ENCODE data around the gene CORO2A. TPM values are rescaled to one million over a fixed set of nuclear protein-coding genes. Genes with fewer than 3 reads are reported as not detected.

Gene CORO2A
- total and polyA plus RNA-seq, 2 of the 13 experiments (the other 11 are each of a cell fraction or from before 2014, with no cell fraction given) = 14.4 to 15.3 TPM

- no peaks in the 10 kb centered on the region for H3K9me3 ChIP-seq (ENCODE audit: low read length)
- FAIRE-seq = no peak
- ChIA-PET POLR2A (interaction anchor here (1.3 kb wide), 1 partner anchor 8 kb away, joined by 3 read pairs; no protein-coding TSS in a partner anchor), CTCF (ENCODE audit: low intra/inter-chr PET ratio, low total read pairs) (no interaction called here)
- H3K9ac ChIP-seq (ENCODE audit: insufficient read depth, low read depth, low read length) = no peak overlapping the region
- no peaks in the 10 kb centered on the region for H3K27me3 ChIP-seq (ENCODE audit: control insufficient read depth in 1 of 2, insufficient read depth in 2 of 2, low read length in 2 of 2)
- no peak for ATAC-seq
- H3K4me2 ChIP-seq (ENCODE audit: low read depth, low read length) = no peak overlapping the region
- H2AFZ ChIP-seq (ENCODE audit: low read length) = no peak overlapping the region
- DNase-seq (ENCODE audit: low spot score) = no peak
- no peaks in the 10 kb centered on the region for H3K79me2 ChIP-seq (ENCODE audit: insufficient read depth, low read length)
- BruUV-seq (replicated peaks) = no TSS peak
- intact Hi-C loops (cut with micrococcal nuclease; ENCODE audit: unreplicated experiment) (no loop called here), in situ Hi-C loops (cut with HindIII; ENCODE audit: extremely low pct_ligation_motif_present, low pct_unique_long_range_greater_than_20kb) (no loop called here)
- no peak overlapping the region for H3K27ac ChIP-seq (ENCODE audit: extremely low read length, insufficient read depth, low read length)
- 93% methylated on average over 6 of the region's 6 CpGs for WGBS (ENCODE audit: low lambda C conversion rate)
- H3K4me1 ChIP-seq (ENCODE audit: insufficient read depth, low read length) = peaks cover 29% of the 10 kb centered on the region
- no peak overlapping the region for H3K4me3 ChIP-seq (replicated peaks in 1 of 3; ENCODE audit: insufficient read depth in 1 of 3, low read depth in 2 of 3, low read length in 3 of 3)
- no peaks in the 10 kb centered on the region for H3K36me3 ChIP-seq (replicated peaks in 1 of 2; ENCODE audit: control insufficient read depth in 1 of 2, insufficient read depth in 2 of 2, low read length in 2 of 2)
- no peaks in the 10 kb centered on the region for H4K20me1 ChIP-seq (ENCODE audit: insufficient read depth, low read length)
- TF ChIP-seq ARNTL (CRISPR knock-in tag; IDR thresholded peaks at IDR 0.05) = no peak
- TF ChIP-seq, protein P1, sequence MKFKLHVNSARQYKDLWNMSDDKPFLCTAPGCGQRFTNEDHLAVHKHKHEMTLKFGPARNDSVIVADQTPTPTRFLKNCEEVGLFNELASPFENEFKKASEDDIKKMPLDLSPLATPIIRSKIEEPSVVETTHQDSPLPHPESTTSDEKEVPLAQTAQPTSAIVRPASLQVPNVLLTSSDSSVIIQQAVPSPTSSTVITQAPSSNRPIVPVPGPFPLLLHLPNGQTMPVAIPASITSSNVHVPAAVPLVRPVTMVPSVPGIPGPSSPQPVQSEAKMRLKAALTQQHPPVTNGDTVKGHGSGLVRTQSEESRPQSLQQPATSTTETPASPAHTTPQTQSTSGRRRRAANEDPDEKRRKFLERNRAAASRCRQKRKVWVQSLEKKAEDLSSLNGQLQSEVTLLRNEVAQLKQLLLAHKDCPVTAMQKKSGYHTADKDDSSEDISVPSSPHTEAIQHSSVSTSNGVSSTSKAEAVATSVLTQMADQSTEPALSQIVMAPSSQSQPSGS (CRISPR knock-in tag; IDR thresholded peaks at IDR 0.05) = no peak
- TF ChIP-seq ZNF263 (CRISPR knock-in tag; IDR thresholded peaks at IDR 0.05) = no peak
- no peak for TF ChIP-seq TRAFD1 (CRISPR knock-in tag; IDR thresholded peaks at IDR 0.05; ENCODE audit: borderline replicate concordance)
- TF ChIP-seq AKNA (CRISPR knock-in tag; IDR thresholded peaks at IDR 0.05; ENCODE audit: borderline replicate concordance) = no peak
- no peak for TF ChIP-seq ZSCAN25 (CRISPR knock-in tag; IDR thresholded peaks at IDR 0.05)
- TF ChIP-seq ZC3H13 (CRISPR knock-in tag; IDR thresholded peaks at IDR 0.05) = no peak
- no peak for TF ChIP-seq ZNF749 (CRISPR knock-in tag; IDR thresholded peaks at IDR 0.05; ENCODE audit: borderline replicate concordance)
- TF ChIP-seq, protein P2, sequence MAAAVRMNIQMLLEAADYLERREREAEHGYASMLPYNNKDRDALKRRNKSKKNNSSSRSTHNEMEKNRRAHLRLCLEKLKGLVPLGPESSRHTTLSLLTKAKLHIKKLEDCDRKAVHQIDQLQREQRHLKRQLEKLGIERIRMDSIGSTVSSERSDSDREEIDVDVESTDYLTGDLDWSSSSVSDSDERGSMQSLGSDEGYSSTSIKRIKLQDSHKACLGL (CRISPR knock-in tag; IDR thresholded peaks at IDR 0.05) = no peak
- TF ChIP-seq, protein P3, sequence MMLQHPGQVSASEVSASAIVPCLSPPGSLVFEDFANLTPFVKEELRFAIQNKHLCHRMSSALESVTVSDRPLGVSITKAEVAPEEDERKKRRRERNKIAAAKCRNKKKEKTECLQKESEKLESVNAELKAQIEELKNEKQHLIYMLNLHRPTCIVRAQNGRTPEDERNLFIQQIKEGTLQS (CRISPR knock-in tag; IDR thresholded peaks at IDR 0.05) = no peak
- no peak for TF ChIP-seq HDAC6 (IDR thresholded peaks at IDR 0.05; ENCODE audit: low read depth, low read length)
- TF ChIP-seq ZNF670 (CRISPR knock-in tag; IDR thresholded peaks at IDR 0.05; ENCODE audit: borderline replicate concordance) = no peak
- TF ChIP-seq ZNF788 (CRISPR knock-in tag; IDR thresholded peaks at IDR 0.05; ENCODE audit: borderline replicate concordance) = no peak
- no peak for TF ChIP-seq ZBTB21 (CRISPR knock-in tag; IDR thresholded peaks at IDR 0.05)
Observed at GRCh38 chr9:98201102-98201501, 8.7 kb upstream of the CORO2A start.

Measured in HepG2 (cell line).